ENCODE measurements around the gene PRKCE.

The PRKCE gene

GRCh38 chr2:45892425-45892745 lies 240.9 kb downstream of the PRKCE start:
- DNase-seq: no peak
- TF ChIP-seq CTCF (IDR thresholded peaks at IDR 0.05): no peak
- Histone ChIP-seq H3K4me1 (peaks cover 0 to 34% (median 17%) of the 10 kb centered on the region in 4 donors), H3K9me3 (no peaks in the 10 kb centered on the region), H3K27me3 (no peaks in the 10 kb centered on the region), H3K36me3 (no peaks in the 10 kb centered on the region), H3K27ac (no peak overlapping the region), H3K4me3 (no peak overlapping the region)
- intact Hi-C loops (cut with DNase I; ENCODE audit: low total_unique reads): no loop called here

GRCh38 chr2:45892757-45893156 lies 241.3 kb downstream of the PRKCE start:
- Histone ChIP-seq H3K4me1 (peaks cover 0 to 30% (median 16%) of the 10 kb centered on the region in 4 donors), H3K27ac (no peak overlapping the region), H3K9me3 (no peaks in the 10 kb centered on the region), H3K4me3 (no peak overlapping the region), H3K27me3 (no peaks in the 10 kb centered on the region), H3K36me3 (no peaks in the 10 kb centered on the region)
- no peak for DNase-seq
- no peak for TF ChIP-seq CTCF (IDR thresholded peaks at IDR 0.05)
- intact Hi-C loops (cut with DNase I; ENCODE audit: low total_unique reads): no loop called here

GRCh38 chr2:45894211-45894610 lies 242.7 kb downstream of the PRKCE start:
- peaks cover 0 to 23% (median 14%) of the 10 kb centered on the region in 4 donors for H3K4me1 ChIP-seq
- intact Hi-C loops (cut with DNase I; ENCODE audit: low total_unique reads): no loop called here
- no peaks in the 10 kb centered on the region for H3K9me3 ChIP-seq
- no peaks in the 10 kb centered on the region for H3K27me3 ChIP-seq
- TF ChIP-seq CTCF (IDR thresholded peaks at IDR 0.05): no peak
- H3K36me3 ChIP-seq: no peaks in the 10 kb centered on the region
- H3K27ac ChIP-seq: no peak overlapping the region
- no peak for DNase-seq
- H3K4me3 ChIP-seq: no peak overlapping the region

GRCh38 chr2:45895241-45895861 lies 243.9 kb downstream of the PRKCE start:
- Histone ChIP-seq H3K4me3 (no peak overlapping the region), H3K36me3 (no peaks in the 10 kb centered on the region), H3K27me3 (no peaks in the 10 kb centered on the region), H3K4me1 (peaks cover 0 to 22% (median 11%) of the 10 kb centered on the region in 4 donors), H3K27ac (no peak overlapping the region), H3K9me3 (no peaks in the 10 kb centered on the region)
- TF ChIP-seq CTCF (IDR thresholded peaks at IDR 0.05): no peak
- intact Hi-C loops (cut with DNase I; ENCODE audit: low total_unique reads): no loop called here
- no peak for DNase-seq

GRCh38 chr2:45896311-45896710 lies 244.8 kb downstream of the PRKCE start:
- intact Hi-C loops (cut with DNase I; ENCODE audit: low total_unique reads): no loop called here
- Histone ChIP-seq H3K4me1 (peaks cover 0 to 22% (median 11%) of the 10 kb centered on the region in 4 donors), H3K27ac (no peak overlapping the region), H3K36me3 (no peaks in the 10 kb centered on the region), H3K27me3 (no peaks in the 10 kb centered on the region), H3K4me3 (no peak overlapping the region), H3K9me3 (no peaks in the 10 kb centered on the region)
- TF ChIP-seq CTCF (IDR thresholded peaks at IDR 0.05): no peak
- DNase-seq: no peak

GRCh38 chr2:45897842-45898241 lies 246.4 kb downstream of the PRKCE start:
- H3K4me3 ChIP-seq: no peak overlapping the region
- intact Hi-C loops (cut with DNase I; ENCODE audit: low total_unique reads): no loop called here
- no peaks in the 10 kb centered on the region for H3K9me3 ChIP-seq
- TF ChIP-seq CTCF (IDR thresholded peaks at IDR 0.05): no peak
- H3K27ac ChIP-seq: no peak overlapping the region
- H3K36me3 ChIP-seq: no peaks in the 10 kb centered on the region
- no peaks in the 10 kb centered on the region for H3K27me3 ChIP-seq
- no peak for DNase-seq
- H3K4me1 ChIP-seq: peaks cover 0 to 12% (median 3%) of the 10 kb centered on the region in 4 donors
